ENCODE measurements around the gene DGKB.
"Not testable (repeated sequence)": the region's sequence is repeated elsewhere in the genome, so short reads cannot be mapped to it uniquely, and the experiment has no call there.

DGKB gene

GRCh38 chr7:14570750-14571607, 331.6 kb downstream of the DGKB start:
- no peak for DNase-seq

DNA sequence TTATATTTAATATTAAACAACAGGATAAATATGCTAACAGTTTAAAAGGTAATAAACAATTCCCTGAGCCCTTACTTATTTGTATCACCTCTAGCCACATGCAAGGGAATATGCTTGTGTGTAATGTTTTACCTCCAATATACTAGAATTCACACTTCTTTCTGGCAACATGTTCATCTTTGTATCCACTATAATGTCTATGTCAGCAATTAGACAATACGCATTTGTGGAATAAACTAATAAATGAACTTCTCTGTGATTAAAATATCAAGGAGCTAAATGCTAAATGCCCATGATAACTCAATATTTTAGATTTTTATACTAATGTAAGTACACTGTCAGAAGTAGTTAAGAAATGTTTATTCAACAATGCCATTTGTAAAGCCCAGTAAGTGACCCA, 350.5 kb downstream of the DGKB start:
- no peak for DNase-seq

DNA sequence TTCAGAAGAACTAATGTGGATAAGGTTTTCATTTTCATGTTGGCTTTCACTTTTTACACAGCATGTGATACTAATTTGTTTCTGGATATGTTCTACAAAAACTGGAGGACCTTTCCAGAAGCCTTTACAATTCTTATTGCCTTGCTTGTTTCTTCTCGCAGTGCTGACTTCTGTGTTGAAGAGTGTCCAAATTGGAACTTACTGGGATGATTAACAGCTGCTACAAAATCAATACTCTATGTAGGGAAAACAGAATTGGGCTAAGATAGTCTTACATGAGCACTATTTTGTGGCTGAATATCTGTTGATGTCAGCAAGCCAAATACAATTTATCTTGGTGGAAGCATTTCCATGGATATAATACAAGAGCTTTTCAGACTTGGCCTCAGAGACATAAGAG, 351.2 kb downstream of the DGKB start:
- no peak for DNase-seq

DNA sequence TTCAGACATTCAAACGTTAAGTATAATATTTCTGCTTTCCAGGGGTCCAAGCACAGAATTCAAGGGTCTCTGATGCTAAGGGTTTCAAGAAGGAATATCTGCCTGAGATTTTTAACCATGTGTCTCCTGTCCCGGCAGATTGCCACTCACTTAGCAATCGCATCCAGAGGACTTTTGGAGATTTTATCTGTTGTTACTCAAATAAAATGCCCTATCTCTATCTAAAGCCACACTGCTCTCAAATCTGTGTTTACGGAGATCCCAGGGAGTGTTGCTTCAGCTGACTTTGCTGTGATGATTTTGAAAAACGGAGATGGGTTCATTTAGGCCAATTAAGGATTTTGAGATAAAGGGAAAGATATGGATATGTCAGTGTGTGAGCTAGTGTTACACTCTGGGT, 359.9 kb downstream of the DGKB start:
- no peak for DNase-seq

DNA sequence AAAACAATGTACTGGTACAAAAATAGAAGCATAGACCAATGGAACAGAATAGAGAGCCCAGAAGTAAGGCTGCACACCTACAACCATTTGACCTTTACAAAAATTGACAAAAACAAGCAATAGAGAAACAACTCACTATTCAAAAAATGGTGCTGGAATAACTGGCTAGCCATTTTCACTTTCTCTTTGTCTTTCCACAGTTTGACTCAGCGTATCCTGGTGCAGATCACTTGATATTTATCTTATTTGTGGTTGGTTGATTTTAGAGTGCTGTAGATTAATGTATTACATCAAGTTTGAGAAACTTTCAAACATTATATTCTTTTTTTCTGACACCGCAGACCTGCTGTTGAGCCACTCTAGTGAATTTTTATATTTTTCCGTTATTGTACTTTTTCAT, 381.4 kb downstream of the DGKB start:
- no peak for DNase-seq

- DNase-seq, result no peak
Observed at GRCh38 chr7:14510268-14510667, 392.3 kb downstream of the DGKB start.

DNA sequence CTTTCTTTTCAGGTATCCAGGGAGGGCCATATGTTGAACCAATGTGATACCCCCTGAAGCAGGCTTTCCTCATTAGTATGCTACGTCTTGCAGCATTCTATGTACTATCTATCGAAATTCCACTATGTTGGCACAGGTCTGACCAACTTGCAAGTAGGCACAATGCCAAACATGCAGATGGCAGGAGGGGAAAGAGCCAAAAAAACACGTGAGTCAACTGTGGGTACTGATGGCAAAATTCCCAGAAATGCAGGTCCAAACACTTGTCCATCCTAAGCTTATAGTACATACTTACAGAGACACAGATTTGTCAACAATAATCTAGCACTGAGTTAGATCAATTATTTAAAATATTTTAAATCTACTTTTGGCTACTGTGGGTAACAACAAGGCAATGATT, 394.9 kb downstream of the DGKB start:
- peak; percentile 49 for DNase-seq

DNA sequence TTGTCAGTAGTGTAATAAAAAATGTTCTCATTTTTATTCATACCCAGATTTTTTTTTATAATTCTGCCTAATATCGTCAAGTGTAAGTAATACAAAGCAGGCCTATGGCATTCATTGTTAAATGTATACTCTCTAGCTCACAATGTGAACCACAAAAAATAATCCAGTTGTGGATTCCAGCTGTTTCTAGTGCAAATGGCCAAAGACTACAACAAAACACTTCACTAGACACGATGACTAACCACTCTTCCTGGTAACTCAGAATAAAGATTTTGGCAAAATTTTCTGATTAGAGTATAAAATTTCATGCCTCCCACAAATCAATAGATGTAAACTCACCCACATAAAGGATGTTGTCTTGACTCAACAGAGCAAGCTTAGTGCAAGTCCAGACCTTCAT, 396.6 kb downstream of the DGKB start:
- DNase-seq, result no peak

DNA sequence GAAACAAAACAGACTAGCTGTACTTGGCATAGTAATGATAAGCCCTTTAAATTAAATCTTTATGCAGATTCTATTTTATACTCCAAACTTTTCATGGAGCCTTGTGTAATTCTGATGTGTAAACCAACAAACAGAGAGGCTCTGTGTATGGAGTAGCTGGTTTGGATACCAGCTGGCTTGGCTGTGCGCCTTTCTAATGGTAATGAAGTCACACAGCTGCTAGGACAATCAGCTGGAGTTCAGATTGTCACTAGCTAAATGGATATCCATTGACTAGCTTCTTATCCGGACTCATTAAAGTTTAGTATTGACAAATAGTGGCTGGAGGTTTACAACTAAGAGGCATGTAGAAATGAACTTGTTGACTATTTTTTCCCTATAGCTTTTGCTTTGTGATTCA, 398.4 kb downstream of the DGKB start:
- no peak for DNase-seq

DNA sequence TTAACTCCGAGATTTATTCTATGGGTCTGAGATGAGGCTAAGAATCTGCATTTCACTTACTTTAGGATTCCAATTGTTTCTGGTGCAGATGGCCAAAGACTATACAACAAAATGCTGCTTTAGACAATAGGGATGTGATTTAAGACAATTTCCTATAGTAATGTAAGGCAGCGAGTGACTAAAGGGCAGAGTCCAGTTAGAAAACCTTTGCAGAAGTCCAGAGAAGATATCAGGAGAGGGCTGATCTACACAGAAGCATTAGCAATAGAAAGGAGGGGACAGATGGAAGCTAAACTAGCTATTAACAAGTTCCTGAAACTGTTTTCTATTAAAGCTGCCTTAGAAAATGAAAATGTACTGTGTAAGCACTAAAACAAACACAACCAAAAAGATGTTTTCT, 398.9 kb downstream of the DGKB start:
- DNase-seq, result no peak

DNA sequence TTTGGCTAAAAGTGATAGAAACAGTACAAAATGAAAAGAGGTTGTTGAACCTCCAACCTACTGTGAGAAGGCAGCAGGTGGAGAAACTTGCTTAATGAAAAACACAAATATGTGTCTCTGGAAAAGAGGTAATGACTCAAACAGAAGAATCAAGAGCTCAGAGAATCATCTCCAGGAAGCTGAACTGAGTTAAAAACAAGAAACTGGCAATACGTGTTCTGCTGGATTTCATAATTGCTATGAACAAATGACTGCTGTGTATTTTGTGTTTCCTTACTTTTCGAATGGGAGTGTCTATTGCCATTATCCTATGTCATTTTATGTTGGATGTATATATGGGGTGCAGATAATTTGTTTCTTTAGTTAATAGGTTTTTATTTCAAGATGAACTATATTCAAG, 401.1 kb downstream of the DGKB start:
- no peak for DNase-seq

DNA sequence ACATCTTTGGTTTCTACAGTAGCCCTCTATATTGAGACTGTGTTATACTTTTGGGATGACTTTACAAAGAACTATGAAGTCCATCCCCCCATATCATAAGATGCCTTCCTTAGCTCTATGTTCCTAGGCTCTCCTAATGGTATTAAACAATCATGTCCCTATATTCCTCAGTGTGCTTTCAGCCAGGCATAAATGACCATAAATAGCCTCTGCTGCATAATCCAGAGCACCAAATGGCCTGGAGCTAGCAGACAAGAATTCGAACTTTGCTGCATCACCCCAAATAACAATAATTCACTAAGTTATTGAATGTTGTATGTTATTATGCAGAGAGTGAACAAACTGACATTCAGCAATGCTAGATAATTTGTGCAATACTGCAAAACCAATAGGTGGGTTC, 405.2 kb downstream of the DGKB start:
- DNase-seq, result no peak

- DNase-seq, result no peak
Observed at GRCh38 chr7:14495633-14496032, 406.9 kb downstream of the DGKB start.

- no peak for DNase-seq
Observed at GRCh38 chr7:14487701-14488395, 414.7 kb downstream of the DGKB start.

DNA sequence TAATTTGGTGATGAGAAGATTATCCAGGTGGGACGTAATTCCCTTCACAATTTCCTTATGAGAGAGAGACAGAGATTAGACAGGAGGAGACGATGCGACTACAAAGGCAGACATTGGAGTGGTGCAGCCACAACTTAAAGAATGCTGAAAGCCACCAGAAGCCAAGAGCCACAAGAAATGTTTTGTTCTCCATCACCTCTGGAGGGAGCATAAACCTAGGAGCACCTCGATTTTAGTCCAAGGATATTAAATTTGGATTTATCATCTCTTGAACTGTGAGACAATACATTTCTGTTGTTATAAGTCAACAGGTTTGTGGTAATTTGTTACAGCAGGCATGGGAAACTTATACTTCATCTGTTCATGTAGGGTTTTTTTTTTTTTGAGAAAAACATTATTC, 418.9 kb downstream of the DGKB start:
- no peak for DNase-seq

DNA sequence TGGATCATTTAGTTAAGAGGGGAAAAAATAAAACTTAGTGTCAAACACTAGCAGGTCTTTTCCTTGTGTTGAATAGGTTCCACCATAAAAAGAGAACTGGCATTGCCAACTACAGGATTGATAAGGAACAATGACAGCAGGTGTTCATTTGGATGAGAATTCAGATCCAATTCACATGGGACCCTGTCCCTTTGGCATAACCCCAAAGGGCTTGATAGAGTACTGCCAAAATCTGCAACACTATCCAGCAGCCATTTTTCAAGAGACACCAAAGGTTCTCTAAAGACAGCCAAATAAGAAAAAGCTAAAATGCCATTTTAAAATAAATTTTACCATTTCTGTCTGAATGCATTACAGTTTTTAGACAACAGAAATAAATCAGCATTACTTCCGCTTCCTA, 422.3 kb downstream of the DGKB start:
- DNase-seq, result no peak

GRCh38 chr7:14478834-14479510, 423.6 kb downstream of the DGKB start:
- no peak for DNase-seq

- DNase-seq, result not testable (repeated sequence)
Observed at GRCh38 chr7:14461716-14462115, 440.8 kb downstream of the DGKB start.

DNA sequence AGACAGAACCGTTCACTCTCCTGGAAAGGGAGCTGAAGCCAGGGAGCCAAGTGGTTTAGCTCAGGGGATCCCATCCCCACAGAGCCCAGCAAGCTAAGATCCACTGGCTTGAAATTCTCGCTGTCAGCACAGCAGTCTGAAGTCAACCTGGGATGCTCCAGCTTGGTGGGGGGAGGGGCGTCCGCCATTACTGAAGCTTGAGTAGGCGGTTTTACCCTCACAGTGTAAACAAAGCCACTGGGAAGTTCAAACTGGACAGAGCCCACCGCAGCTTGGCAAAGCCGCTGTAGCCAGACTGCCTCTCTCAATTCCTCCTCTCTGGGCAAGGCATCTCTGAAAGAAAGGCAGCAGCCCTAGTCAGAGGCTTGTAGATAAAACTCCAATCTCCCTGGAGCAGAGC, 443.7 kb downstream of the DGKB start:
- not testable (repeated sequence) for DNase-seq

DNA sequence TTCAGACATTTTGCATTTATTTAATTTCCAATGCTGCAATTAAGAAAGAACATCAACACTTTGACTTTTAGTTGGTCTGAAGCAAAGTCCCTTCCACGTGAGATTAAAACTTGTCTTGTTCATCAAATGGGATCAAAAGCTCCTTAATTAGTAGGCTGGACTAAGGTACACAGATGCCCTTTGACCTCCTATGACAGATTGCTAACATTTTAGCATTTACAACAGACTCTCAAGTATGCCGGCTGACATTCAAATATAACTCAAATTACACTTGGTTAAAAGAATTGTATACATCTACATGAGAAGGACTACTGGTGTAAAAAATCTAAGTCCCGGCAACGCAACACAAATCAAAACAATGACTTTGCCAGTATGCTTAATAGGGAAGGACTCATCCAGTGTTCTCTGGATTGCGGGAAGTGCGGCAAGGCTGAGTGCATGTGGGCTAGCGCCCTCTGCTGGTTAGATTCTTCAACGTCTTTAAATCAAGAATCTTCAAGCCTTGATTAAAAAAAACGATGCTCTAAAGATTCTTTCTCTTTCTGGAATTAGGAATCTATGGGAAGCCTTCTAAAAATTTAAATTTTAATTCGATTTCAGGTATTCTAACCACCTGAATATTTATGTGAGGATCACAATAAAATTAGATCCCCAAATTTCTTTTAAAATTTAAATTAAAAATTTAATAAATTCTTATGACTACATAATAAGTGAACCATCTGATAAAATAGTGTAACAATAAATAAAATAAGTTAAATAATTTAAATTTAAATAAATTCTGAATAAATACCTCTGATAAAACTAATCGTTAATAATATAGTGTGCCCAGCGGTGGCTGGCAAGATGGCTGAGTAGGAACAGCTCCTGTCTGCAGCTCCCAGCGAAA, 444.7 kb downstream of the DGKB start:
- peak; percentile 66 for DNase-seq

DNA sequence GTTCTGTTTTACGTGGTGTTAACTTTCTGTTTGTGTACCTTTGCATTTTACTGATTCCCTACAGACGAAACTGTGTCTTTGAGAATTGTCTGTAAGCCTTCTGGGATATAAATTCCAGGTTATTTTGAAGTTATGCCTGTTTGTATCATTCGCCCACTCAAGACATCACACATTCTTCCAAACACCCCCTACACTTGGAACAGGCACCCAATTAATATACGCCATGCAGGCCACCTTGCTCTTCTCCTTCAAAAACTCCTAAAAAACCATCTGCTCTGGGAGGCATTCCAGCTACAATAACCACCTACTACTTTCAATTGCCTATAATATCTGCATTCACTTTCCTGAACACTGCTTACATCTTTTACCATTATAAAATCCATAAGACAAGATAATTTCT, 453.3 kb downstream of the DGKB start:
- DNase-seq, result no peak

DNA sequence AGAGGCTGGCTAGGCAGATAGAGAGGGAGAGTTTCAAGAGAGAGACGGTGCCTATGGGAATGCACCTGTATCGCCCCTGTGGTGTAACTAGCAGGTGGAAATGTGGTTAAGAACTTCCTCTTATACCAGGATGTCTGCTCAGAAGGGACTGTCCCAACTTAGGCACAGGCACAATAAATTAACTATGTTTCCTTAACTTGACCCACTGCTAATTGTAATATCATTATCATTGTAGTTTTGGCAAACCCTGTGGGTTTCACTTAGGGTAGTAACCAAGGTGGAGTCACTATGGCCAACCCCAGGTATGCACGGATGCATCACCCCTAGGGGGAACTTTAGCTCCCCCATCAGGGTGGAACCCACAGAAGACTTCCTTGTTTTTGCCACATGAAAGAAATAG, 455.7 kb downstream of the DGKB start:
- no peak for DNase-seq

- DNase-seq, result no peak
Observed at GRCh38 chr7:14446219-14446618, 456.3 kb downstream of the DGKB start.

Data from right forelimb (tissue), 1 donor.